Subcutaneous adipose tissue (tissue), 4 donors: ENCODE results near the gene HNRNPUL1. TPM values are rescaled to one million over a fixed set of nuclear protein-coding genes. Genes with fewer than 3 reads are reported as not detected.

Experiments
- total RNA-seq, 4 donors: library from RNA; depleted of rRNA; stranded (reverse); fragments of >200 nt; gene quantifications; one replicate each; pipeline ENCODE4 v1.1.0, GENCODE V29; 2016
- TF ChIP-seq, protein P1 (sequence below): fragments of 450-650 bp; IDR thresholded peaks from one replicate; pipeline ENCODE4 v1.5.1; 2016; ENCODE audit warnings: low read depth, mild to moderate bottlenecking, control low read depth, antibody characterized with exemption, moderate library complexity

Gene HNRNPUL1
- total RNA-seq, 4 donors from 2014 or later: 83.3 to 178 (median 135) TPM

DNA sequence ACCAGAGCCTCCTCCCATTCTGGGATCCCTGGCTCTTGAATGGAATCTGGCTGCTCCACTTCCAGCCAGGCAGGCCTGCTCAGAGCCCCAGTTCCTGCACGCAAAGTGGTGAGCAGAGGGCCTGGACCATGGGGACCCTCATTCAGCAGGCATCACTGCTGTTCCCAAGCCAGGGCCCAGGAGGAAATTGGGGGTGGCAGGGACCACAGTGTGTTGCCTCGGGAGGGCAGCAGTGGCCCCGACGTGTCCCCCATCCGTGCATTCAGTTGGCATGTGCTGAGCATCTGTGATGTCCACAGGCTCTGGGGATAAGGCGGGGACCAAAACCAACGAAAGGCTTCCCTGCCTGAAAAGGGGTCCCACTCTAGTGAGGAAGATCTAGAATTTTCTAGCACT lies 57.0 kb downstream of the HNRNPUL1 start:
- TF ChIP-seq, protein P1, sequence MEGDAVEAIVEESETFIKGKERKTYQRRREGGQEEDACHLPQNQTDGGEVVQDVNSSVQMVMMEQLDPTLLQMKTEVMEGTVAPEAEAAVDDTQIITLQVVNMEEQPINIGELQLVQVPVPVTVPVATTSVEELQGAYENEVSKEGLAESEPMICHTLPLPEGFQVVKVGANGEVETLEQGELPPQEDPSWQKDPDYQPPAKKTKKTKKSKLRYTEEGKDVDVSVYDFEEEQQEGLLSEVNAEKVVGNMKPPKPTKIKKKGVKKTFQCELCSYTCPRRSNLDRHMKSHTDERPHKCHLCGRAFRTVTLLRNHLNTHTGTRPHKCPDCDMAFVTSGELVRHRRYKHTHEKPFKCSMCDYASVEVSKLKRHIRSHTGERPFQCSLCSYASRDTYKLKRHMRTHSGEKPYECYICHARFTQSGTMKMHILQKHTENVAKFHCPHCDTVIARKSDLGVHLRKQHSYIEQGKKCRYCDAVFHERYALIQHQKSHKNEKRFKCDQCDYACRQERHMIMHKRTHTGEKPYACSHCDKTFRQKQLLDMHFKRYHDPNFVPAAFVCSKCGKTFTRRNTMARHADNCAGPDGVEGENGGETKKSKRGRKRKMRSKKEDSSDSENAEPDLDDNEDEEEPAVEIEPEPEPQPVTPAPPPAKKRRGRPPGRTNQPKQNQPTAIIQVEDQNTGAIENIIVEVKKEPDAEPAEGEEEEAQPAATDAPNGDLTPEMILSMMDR: no peak

DNA sequence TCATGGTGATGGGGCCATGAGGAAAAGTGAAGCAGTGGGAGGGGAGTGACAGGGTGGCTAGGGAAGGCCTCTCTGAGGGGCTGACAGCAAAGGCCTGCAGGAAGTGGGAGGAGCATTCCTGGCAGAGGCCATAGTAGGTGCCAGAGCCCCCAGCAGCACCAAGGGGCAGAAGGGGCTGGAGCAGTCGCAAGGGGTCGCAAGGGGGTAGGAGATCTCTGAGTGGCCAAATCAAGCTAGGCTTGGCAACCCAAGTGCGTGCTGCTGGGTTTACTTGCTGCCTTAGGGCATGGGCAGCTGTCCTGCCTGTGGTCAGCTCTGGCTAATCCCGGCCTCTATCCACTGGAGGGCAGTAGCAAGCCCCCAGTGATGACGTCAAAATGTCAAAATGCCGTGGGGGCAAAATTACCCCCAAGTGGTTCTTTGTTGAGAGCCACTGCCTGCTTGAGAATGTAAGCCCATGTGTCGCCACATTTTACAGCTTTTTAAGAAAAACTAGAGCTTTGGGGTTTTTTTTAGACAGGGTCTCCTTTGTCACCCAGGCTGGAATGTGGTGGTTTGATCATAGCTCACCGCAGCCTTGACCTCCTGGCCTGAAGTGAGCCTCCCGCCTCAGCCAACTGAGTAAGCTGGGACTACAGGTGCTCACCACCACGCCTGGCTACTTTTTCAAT lies 57.6 kb downstream of the HNRNPUL1 start:
- TF ChIP-seq, protein P1: no peak

DNA sequence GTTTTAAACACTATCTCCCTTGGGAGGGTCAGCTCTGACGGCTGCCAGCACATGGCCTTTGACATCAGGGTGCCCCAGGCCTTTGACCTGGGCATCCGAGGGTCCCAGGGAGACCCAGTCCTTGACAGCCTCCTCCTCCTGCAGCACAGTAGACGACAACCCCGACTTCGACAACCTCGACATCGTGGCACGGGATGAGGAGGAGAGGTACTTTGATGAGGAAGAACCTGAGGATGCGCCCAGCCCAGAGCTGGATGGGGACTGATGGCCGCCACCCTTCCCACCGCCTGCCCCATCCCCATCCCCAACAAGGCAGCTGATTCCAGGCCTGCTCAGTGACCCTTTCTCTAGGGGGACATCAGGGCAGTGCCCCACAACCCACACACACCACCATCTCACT lies 58.3 kb downstream of the HNRNPUL1 start:
- TF ChIP-seq, protein P1: no peak

DNA sequence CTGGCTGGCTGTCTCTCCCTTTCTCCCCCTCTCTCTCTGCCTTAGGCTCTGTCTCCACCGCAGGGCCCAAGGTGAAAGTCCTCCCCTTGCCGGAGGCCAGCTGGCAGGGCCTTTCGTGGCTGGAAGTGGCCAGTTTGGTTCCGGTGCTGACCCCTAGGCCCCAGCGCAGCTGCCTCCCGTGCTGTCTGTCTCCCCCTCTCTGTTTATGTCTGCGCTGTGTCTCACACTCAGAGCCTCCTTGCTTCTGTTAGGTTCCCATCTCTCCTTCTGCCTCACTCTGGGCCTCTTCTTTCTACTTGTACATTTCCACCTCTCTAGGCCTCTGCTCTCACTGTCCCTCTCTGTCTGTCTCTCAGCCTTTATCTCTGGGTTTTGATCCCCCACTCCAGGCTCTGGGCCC lies 58.9 kb downstream of the HNRNPUL1 start:
- TF ChIP-seq, protein P1: no peak

DNA sequence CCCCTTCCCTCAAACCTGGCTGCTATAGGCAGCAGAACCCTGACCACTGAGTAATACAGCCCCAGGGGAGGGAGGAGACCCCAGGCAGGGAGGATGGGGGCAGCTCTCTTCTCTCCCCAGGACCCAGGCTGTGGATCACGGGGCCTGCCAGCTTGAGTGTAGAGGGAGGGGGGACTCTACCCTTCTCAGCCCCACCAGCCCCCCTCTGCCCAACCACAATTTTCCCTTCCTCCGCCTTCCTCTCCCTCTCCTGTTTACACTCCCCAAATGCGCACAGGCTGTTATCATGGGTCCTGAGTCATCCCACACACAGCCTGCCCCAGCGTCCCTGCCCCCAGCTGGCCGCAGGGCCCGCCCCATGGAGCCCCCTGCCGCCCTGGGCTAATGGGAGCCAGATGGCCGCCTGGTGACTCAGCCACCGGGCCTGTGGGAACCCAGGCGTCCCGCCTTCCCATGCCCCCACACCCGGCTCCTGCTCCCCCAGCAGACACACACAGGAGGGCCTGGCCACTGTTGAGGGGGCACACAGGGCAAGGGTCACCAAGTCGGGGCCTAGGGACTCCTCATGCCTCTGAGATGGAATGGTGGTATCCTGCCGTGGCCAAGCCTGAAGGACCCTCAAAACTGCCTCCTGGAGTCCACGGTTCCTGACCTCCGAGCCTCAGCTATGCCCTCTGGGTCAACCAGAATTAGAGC lies 59.4 kb downstream of the HNRNPUL1 start:
- TF ChIP-seq, protein P1: no peak

DNA sequence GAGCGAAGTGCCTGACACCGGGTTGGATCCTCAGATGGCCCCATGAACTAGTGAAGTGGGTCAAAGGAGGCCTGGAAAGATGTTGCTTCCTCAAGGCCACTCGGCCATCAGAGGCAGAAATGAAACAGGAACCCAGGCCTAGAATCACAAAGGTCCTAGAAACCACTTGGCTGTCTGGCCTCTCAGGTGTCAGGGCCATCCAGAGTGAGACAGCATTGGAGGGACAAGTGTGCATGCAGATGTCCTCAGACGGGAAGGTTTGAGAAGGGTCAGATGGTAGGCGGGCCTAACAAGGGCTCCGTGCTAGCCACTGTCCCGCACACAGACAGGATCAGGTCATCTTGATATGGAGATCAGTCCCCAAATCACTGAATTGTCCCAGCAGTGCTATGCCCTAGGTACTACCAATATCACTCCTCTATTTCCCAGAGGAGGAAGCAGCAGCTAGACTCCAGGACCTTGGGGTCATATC lies 60.1 kb downstream of the HNRNPUL1 start:
- TF ChIP-seq, protein P1: no peak

DNA sequence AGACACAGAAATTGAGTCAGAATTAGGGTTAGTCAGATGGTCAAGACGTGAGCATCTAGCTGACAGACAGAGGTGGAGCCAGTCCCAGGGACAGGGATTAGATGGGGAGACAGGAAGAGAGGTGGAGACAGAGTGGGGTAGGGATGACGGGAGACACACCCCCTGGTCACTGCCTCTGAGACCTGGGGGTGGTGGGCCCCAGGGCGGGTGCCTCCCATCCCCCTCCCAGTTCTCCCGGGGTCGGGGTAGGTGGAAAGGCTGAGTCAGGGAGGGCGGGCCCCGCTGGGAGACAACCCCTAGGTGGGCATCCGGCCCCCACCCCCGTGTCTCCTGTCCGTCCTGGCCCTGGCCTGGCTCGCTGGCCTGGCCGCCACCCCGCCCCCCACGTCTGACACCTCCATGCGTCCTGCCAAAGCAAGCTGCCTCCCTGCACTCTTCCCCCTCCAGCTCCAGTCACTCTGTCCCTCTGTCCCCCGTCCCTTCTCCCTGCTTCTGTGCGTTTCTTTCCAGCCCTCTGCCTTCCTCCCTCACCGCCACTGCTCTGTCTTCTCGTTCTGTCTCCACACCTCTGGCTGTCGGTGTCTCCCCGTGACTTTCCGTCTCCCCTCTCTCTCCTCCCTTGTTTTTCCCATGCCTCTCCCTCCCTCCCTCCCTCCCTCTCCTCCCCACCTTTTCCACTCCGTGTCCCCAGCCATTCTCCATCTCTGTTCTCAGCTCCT lies 60.9 kb downstream of the HNRNPUL1 start:
- TF ChIP-seq, protein P1: no peak
